GM23248 (cell line): Measurements from ENCODE around the gene OR6C1.

Experiments used
- EZH2 ChIP-seq: fragments of 200-600 bp; sonication (generic); IDR thresholded peaks from 2 replicates; pipeline ENCODE4 v1.6.1; 2018; ENCODE audit warnings: antibody characterized with exemption, mild to moderate bottlenecking; ENCODE audit not compliant: insufficient read depth, poor library complexity, severe bottlenecking
- EZH2phosphoT487 ChIP-seq: fragments of 200-600 bp; sonication (generic); IDR thresholded peaks from 2 replicates; pipeline ENCODE4 v1.6.1; 2018; ENCODE audit warnings: antibody characterized with exemption, moderate library complexity, mild to moderate bottlenecking, low read depth; ENCODE audit not compliant: insufficient read depth

DNA sequence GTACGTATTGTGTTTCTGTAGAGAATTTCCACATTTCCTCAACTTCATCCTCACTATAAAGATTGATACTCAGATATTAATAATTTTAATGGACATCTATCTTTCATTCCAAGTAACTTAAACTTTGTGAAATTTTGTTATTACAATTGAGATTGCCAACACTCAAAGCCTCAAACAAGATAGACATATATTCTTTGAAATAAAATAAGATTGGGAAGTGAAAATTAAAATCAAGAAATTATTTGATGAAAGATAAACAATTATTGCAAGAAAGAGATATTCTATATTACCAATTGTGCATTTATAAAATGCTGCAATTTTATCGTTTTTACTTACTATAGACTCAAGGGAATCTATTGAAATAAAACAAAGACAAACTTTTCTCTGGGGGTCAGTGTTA lies 17.7 kb upstream of the OR6C1 start, which contains the start of gene OR6C6:
- TF ChIP-seq EZH2phosphoT487: no peak
- no peak for TF ChIP-seq EZH2
